GM08714 (cell line): ENCODE results near the gene ZNF212.
"Not testable (repeated sequence)": the region's sequence is repeated elsewhere in the genome, so short reads cannot be mapped to it uniquely, and the experiment has no call there.

Experiments
- H3K4me3 ChIP-seq: fragments of 200-500 bp; sonication (Bioruptor generic); 2 replicates; pipeline ENCODE4 v1.5.1; 2014; ENCODE audit warnings: mild to moderate bottlenecking, low read length, inconsistent platforms
- ZNF274 ChIP-seq: IDR thresholded peaks from 2 replicates; pipeline ENCODE4 v1.6.1; 2012; ENCODE audit warnings: mild to moderate bottlenecking, low read depth, low read length

The ZNF212 gene

GRCh38 chr7:149254181-149254858 is 14.9 kb downstream of the ZNF212 start:
- H3K4me3 ChIP-seq: no peak overlapping the region
- TF ChIP-seq ZNF274: no peak

GRCh38 chr7:149255174-149255573 is 15.7 kb downstream of the ZNF212 start:
- TF ChIP-seq ZNF274: no peak
- H3K4me3 ChIP-seq: no peak overlapping the region

- TF ChIP-seq ZNF274: no peak
- no peak overlapping the region for H3K4me3 ChIP-seq
These were observed 17.1 kb downstream of the ZNF212 start for GRCh38 chr7:149256568-149256967.

- no peak overlapping the region for H3K4me3 ChIP-seq
- no peak for TF ChIP-seq ZNF274
These were observed 17.7 kb downstream of the ZNF212 start for GRCh38 chr7:149257146-149257545.

GRCh38 chr7:149261316-149261828 is 21.9 kb downstream of the ZNF212 start:
- peak overlapping the region; percentile 84; the same call in 1 of the 2 replicates for H3K4me3 ChIP-seq
- TF ChIP-seq ZNF274: no peak

- no peak for TF ChIP-seq ZNF274
- H3K4me3 ChIP-seq: peak within 1 kb of the TSS; percentile 84; the same call in 1 of the 2 replicates
These were observed 22.6 kb downstream of the ZNF212 start, which contains the start of gene ZNF783 for GRCh38 chr7:149261829-149262617. ZNF783 (plus strand) TSS chr7:149262196; CDS start chr7:149262334, 138 bp downstream.

- H3K4me3 ChIP-seq: no peak overlapping the region
- TF ChIP-seq ZNF274: no peak
These were observed 27.0 kb downstream of the ZNF212 start for GRCh38 chr7:149266451-149266850.

- no peak for TF ChIP-seq ZNF274
These were observed 28.3 kb downstream of the ZNF212 start for GRCh38 chr7:149267733-149268132.

GRCh38 chr7:149274424-149274823 is 35.0 kb downstream of the ZNF212 start:
- not testable (repeated sequence) for H3K4me3 ChIP-seq

More at GRCh38 chr7:149267733-149268132, 28.3 kb downstream of the ZNF212 start:
- H3K4me3 ChIP-seq: no peak overlapping the region

GRCh38 chr7:149277871-149278270 is 38.4 kb downstream of the ZNF212 start:
- TF ChIP-seq ZNF274: no peak
- no peak overlapping the region for H3K4me3 ChIP-seq

DNA sequence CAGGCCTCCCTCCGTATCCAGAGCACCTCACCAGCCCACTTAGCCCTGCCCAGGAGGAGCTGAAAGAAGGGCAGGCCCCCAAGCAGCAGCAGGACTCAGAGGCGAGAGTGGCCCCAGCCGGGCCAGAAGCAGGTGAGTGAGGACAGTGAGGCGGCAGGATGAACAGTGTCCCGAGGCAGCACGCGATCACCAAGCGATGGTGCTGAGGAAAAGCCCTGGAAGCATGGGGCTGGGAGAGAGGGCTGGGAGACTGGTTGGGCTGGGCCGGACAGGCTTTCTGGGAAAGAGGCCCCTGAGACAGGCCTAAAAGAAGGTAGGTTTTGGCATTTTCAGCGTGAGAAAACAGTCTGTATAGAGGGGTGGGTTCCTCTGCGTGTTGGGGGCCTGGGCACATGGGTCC is 38.9 kb downstream of the ZNF212 start:
- no peak overlapping the region for H3K4me3 ChIP-seq
- TF ChIP-seq ZNF274: no peak

DNA sequence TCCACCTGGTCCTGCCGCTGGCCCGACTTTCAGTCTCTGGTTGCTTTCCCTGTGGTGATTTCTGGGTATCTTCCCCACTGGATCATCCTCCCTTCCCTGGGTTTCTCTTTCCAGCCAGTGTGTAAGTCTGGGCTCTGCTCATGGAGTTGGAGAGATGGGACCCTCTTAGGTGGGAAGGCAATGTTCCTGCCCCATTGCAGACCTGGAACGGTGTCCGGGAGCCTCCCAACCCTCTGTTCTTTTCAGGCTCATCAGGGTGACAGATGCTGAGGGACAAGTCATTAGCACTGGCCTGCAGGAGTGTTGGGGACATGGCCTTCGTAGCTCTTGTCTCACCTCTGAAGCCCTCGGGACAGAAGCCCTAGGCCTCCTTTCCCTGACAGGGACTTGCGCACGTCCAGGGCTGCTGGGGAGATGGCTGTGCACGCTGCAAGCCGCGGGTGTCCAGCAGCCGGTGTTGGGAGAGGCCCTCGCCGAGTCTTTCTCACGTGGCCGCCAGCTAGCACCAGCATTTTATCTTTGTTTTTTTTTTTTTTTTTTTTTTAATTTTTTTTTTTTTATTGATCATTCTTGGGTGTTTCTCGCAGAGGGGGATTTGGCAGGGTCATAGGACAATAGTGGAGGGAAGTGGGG is 39.8 kb downstream of the ZNF212 start:
- no peak for TF ChIP-seq ZNF274
- H3K4me3 ChIP-seq: no peak overlapping the region

- H3K4me3 ChIP-seq: no peak overlapping the region
- no peak for TF ChIP-seq ZNF274
These were observed 40.7 kb downstream of the ZNF212 start for GRCh38 chr7:149280151-149280550.

DNA sequence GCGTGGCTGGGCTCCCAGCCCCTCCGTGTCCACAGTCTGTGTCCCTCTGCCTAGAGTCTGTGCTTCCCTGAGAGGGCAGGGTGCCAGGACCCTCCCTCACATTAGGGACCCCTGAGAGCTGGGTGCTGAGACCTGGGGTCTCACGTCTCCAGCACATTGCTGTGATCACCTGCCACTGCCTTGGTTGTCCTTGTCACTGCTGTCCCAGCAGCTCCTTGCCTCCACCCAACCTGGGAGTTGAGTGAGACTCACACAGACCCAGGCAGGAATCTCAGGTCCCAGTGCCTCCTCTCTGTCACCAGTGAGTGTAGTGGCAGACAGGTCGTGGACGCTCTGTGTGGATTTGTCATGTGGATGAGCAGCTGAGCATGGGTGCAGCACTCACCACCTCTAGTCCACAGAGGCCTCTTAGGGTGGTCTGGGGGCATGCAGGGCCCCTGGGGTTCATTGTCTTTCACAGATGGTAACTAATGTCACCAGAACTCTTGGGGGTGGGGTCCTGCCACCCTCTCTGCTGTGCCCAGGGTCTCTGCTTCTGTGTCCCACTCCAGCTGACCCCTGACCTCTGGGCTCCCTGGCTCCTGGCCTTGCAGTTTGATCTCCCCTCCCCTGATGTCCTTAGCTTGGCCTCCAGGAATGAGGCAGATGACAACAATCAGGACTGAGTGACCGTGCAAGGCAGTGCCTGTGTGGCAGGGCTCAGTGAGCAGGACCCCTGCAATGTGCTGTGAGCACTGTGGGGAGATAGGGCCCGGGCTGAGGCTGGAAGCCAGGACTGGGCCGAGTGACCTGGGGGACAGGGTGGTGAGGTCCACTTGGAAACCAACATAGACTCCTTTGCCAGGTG is 41.4 kb downstream of the ZNF212 start:
- no peak for TF ChIP-seq ZNF274

More for the DNA sequence above, 41.4 kb downstream of the ZNF212 start:
- no peak overlapping the region for H3K4me3 ChIP-seq
